ENCODE data around the gene BICC1.

The BICC1 gene

DNA sequence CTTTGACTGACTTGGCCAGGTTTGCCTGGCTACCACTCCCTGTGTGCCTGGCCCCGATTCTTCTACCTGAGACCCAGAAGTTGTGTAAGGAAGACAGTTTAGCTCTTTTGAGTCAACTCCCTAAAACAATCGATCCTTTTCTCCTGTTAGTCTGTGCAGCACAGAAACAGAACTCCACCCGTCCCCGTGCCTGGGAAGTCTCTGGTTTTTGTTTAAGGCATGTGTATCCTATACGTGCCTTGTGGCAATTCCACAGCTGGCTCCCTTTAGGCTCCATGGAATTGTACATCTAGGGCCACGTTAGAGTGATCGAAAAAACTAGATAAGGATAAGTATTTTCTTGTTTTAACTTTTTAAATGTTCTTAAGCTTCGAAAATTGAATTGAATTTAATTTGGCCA, 131.6 kb downstream of the BICC1 start:
- DNase-seq (ENCODE audit: extremely low read depth in 1 of 2, low read depth in 1 of 2) = no peak

DNA sequence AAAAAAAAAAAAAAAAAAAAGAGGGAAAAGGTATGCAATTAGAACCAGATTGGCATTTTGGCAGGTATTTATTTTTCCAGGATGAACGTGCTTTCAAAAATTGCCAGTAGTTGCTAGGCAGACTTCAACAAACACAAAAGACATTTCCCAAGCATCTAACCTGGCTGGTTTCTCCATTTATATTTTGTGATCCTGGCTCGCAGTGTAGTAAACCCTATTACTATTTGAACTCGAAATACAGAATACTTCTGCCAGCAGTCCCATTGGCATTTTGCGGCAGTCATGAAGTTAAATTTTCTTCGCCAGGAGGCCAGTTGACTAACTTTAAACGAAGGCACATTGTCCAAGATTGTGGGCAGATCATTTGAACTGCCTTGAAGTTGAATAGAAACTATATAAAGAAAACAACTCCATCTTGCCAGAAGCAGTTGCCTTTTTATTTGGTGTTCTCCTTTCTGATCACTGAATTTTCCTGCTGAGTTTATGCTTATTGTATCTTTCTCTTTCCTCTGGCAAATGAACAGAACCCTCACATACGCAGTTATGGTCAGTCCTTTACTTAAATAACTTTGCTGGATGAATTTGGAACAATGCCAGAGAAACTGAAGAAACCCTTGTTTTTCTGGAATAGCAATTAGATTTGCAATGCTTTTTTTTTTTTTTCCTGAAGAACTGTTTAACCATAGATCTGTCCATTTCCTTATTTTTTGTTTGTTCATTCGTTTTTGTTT, 132.9 kb downstream of the BICC1 start:
- no peak for DNase-seq (ENCODE audit: extremely low read depth in 1 of 2, low read depth in 1 of 2)

DNA sequence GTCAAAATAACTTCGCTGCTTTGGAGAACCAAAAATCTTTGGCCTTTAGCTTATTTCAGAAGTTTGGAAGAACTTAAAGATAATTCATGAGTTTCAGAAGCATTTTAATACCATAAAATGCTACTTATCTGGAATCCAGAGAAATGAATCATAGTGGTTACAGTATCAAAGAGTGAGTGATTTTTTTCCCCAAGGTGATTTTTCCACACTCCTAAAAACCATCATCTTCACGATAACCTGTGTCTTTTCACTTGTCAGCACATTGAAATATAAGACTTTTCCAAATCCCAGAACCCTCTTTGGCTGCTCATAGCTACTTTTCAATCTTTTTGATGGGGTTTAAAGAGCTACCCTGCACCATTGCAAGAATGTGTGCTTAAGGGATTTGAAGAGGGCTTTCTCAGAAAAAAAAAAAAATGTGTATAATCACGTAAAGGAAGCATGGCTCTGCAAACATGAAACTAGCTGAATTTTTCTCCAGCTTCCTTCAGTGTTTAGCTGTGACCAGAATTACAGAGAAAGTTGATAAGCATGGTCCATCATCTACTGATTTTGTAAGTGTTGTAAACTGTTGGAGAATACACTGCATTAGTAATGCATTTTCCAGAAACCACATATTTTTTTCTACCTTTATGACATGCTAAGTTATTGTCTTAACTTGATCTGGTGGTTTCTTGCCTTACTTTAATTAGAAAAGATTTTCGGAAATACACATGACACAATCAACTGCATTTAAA, 134.9 kb downstream of the BICC1 start:
- DNase-seq (ENCODE audit: extremely low read depth in 1 of 2, low read depth in 1 of 2) = no peak

DNA sequence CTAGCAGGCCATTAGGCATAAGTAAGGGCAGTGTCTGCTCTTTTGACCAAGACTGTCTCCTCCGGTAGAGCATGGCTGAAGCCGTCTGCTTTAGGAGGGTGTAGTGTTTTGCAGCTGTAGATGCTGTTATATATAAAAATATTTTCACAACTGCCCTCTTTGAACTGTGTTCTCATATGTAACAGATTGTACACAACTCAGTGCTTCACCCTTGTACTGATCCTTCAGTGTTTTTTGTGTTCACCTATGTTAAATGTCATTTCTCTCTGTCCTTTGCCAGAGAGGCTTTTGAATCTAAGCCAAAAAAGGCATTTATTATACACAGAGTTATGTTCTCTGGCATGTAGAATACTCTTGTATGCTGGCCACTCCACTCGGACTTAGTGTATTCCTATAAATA, 135.5 kb downstream of the BICC1 start:
- no peak for DNase-seq (ENCODE audit: extremely low read depth in 1 of 2, low read depth in 1 of 2)

DNA sequence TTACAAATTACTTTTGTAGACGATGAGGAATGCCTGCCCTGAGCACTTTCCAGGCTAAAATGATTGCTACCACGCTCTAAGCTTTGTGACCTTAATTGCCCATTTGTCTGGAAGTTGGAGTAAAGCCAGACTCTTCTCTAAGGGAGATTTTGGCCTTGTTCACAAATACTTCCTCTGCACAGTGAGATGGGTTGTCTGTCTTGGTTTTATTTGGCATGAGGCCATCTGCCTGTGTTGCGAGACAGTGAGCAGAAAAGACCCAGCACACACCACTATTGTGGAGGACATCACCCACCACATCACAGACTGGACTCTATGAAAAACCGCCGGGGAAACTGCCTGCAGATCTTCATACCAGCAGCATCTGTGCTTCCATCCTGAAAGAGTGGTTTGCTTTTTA, 138.4 kb downstream of the BICC1 start:
- no peak for DNase-seq (ENCODE audit: extremely low read depth in 1 of 2, low read depth in 1 of 2)

DNA sequence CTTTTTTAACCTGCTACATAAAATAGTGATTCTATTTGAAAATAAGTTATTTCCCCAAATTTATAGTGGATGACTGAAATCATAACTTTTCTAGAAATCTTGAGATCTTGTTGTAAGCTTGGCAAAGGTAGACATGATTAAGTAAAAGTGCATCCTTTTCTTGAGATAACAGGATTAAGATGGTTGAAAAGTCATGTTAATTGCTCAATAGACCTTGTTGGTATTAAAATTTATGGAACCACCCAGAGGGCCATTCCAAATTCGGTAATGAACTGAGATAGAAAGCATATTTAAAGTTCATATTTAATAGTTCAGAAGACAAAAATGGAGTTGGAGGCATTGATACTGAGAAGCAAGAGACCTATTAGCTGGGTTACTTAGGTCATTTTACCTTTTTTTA, 139.1 kb downstream of the BICC1 start:
- DNase-seq (ENCODE audit: extremely low read depth in 1 of 2, low read depth in 1 of 2) = no peak

DNA sequence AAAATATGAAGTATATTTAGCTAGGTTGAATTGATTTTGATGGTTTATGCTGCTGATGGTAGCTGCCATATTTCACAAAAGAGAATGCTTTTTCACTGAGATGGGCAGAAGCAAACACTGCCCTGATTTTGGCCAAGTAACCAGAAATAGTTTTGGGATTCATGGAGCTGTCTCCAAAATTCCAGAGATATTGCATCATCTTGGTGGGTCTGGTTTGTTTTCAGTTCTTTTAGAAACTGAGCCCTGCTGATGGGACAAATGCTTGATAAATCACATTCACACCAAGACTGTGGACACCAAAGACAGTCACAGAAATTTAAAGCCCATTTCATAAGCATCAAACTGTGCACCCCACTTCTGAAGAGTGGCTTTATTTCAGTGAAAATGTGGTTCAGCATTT, 140.5 kb downstream of the BICC1 start:
- no peak for DNase-seq (ENCODE audit: extremely low read depth in 1 of 2, low read depth in 1 of 2)

DNA sequence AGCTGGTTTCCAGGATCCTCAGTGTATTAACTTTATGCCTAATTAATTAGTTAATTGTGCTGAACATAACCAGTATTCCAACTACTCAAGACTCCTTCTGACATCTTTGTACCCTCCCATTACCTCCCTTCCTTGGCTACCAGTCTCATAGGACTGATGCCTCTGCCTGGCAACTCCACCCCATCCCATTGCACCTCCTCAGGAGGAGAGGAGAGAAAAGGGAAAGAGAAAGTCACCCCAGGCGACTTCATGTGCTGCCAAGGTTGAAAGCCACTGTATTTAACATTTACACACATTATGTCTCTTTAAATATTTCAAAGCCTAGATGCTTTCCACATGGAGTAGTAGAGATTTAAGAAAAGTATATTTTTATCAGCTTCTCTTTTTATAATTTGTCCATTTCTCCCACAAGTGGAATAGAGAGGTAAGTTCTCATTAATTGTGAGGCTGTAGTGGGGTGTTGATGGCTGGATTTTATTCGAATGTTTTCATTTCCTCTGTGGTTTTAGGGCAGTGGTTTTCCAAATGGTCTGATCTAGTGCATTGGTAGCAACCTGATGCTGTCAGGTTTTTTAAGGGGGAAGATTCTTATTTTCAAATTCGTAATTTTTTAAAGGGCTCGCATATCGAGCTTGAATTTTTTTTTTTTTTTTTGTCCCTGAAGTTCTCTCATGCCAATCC, 148.0 kb downstream of the BICC1 start:
- no peak for DNase-seq (ENCODE audit: extremely low read depth in 1 of 2, low read depth in 1 of 2)

DNA sequence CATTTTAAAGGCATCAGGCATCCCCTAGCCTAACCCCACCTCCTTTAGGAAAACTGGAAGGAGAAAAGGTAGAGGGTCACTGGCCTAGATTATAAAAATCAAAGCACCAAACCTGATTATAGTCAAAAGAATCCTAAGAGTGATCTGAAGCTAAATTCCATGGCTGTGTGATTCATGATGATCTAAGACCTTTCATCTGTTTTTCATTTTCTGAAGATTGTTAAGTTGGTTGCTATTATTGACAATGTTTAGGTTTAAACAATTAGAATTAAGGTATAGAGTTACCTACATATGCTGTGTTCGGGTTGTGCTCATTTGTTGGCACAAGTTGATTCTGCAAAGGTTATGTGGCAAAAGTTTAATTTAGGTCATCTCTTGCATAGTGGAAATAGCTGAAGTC, 148.7 kb downstream of the BICC1 start:
- DNase-seq (ENCODE audit: extremely low read depth in 1 of 2, low read depth in 1 of 2) = no peak

DNA sequence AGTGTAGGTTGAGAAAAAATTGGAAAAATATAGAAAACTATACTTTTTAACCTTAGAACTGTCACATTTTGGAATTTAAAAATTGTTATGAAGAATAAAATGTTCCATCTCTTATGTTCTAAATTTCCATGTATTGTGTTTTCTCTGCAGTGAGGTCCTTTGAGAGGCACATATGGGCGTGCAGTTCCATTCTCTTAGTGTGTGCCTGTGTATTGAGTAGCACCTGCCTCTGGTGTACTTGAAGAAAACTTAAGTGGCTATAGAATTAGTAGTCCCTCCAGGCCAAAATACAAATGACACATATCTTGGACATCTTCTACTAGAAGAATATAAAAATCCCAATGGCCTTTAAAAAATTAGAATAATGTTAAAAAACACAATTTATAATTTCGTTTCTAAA, 149.2 kb downstream of the BICC1 start:
- no peak for DNase-seq (ENCODE audit: extremely low read depth in 1 of 2, low read depth in 1 of 2)

DNA sequence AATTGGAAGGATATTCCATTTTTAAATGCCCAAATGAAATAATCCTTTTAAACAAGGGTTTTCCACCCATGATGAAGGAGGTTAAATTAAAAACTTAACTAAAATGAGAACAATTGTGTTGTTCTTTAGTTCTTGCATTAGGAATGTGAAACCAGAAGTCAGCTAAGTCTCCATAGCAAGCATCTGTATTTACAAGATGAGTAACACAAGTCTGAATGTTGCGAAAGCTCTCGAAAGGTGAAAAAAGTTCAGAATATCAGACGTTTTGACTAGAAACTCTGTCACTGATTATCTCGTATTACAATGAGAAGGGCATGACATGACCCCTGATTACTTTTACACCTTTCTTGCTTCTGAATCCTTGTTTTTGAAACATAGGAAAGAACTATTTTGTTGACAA, 149.6 kb downstream of the BICC1 start:
- no peak for DNase-seq (ENCODE audit: extremely low read depth in 1 of 2, low read depth in 1 of 2)

DNA sequence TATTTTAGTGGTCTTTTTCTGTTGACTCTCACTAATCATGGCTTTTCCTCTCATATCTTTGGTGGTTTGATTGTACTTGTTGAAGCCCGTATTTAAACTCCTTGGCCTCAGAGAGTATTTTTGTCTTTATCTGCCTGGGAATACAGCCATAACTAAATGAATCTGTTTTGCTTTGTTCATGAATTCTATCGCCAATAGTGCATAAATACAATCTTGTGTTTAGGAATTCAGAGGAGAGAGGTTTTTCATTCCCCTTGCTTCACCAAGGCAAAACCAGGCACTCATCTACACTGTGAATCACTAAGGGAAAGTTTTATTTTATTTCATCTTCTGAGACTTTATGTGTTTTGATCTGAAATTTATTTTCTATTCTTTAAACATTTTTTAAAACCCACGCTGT, 152.7 kb downstream of the BICC1 start:
- no peak for DNase-seq (ENCODE audit: extremely low read depth in 1 of 2, low read depth in 1 of 2)

DNA sequence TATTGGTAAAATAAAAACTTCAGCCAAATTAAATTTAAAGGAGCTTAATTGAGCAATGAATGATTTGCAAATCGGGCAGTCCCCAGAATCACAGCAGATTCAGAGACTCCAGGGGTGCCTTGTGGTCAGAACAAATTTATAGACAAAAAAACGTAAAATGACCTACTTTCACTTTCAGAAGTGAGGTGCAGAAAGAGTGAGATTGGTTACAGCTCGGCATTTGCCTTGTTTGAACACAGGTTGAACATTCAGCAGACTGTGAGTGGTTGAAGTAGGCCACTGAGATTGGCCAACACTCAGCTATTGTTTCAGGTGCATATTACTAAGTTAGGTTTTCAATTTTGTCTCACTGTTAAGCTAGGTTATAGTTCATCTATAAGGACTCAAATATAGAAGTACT, 153.4 kb downstream of the BICC1 start:
- DNase-seq (ENCODE audit: extremely low read depth in 1 of 2, low read depth in 1 of 2) = no peak

DNA sequence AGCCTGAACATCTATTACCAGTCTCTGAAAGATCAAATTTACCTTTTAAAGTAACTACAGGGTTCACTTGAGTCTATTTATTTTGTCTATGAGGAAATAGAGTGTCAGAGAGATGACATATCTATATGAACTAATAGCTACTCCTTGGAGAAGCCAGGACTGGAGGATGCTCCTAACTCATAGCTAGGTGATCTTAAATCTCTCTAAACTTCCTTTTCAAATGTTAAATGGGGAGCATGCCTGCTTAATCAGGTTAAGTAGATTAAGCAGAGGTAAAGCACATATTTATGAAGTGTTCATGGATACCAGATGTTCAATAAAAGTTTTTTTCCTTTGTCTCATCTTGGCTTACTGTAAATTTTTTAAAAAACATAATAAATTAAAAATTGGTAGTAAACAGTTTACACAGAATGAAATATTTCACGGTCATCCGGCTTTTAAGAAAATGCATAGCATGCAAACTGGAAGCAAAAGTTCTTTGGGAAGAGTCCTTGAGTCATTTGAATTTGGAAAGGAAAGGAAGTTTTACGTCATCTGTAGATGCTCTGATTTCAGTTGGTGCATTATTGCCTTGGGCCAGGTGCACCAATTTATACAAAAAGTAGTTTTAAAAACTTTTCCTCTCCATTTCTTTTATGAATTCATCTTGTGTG, 155.1 kb downstream of the BICC1 start:
- DNase-seq (ENCODE audit: extremely low read depth in 1 of 2, low read depth in 1 of 2) = no peak

DNA sequence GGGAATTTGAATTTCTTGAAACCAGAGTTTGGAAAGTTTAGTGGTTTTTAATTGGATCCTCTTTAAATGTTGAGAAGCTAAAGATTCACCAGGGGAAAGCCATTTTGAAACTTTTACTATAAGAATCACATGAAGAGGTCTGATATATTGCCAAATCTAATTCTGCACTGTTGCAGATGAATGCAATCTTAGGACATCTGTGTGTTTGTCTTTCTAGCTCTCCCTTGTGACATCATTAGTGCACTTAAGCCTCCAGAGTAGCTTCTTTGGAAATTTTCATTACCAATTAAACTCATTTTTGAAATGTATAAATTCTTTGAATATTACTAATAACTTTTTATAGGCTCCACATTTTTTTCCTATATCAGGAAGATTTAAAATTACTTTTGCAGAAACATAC, 160.2 kb downstream of the BICC1 start:
- no peak for DNase-seq (ENCODE audit: extremely low read depth in 1 of 2, low read depth in 1 of 2)

DNA sequence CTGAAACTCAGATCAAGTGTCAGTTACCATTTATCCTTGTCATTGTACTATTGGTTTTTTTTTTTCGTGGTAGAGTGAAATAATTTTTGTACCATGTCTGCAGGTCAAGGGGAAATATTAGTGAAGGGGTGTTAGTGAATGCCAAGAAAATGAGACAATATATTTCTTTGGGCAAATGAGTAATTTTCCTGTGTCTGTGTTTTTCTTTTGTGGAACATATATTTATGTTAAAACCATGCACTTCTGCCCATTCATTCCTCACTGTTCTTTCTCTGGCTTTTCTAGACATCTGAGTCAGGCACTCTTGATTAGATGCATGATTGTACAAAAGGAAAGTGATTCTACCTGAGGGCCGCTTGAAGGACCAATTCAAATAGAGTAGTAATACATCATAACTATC, 161.6 kb downstream of the BICC1 start:
- DNase-seq (ENCODE audit: extremely low read depth in 1 of 2, low read depth in 1 of 2) = no peak

DNA sequence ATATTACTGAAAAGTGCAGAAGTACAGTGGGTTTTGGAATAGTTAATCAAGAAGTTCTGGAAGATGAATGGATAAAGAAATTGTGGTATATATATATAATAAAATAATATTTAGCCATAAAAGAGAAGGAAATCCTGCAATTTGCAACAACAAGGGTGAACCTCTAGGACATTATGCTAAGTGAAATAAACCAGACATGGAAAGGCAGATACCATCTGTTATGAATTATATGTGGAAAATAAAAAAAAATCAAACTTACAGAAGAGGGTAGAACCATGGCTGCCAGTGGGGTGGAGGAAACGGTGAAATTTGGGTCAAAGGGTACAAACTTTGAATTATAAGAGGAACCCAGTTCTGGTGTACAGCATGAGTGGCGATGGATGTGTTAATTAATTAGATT, 162.6 kb downstream of the BICC1 start:
- no peak for DNase-seq (ENCODE audit: extremely low read depth in 1 of 2, low read depth in 1 of 2)

DNA sequence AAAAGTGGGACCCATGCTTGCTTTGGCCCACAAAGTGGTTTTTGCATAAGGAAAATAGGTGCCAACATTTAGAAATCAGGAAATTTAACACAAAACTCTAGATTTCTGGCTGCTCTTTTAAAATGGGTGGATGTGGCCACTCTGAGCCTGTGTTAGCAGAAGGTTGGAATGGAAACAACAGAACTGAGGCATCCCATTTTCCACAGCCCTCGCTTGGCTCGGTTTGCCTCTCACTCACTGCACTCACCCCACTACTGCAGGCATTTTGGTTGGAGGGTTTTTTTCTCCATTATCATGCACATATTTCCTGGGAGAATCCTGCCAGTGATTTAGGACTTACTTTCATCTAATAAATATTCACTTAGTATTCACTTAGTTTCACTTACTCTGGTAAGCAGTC, 178.9 kb downstream of the BICC1 start:
- DNase-seq (ENCODE audit: extremely low read depth in 1 of 2, low read depth in 1 of 2) = no peak

DNA sequence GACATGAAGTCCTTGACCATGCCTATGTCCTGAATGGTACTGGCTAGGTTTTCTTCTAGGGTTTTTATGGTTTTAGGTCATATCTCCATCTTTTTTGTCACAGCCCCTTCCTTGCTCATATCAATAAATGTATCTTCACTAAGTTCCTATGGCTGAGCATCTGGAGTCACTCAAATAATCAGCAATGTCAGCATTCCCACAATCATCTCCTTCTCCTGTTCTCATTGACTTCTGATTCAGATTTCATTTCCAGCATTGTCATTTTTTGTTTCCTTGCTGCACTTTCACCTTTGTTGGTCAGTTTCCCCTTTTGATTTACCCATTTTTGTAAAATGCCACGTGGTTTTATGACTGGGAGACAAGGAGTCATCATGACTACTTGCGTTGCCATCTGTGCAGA, 181.2 kb downstream of the BICC1 start:
- no peak for DNase-seq (ENCODE audit: extremely low read depth in 1 of 2, low read depth in 1 of 2)

DNA sequence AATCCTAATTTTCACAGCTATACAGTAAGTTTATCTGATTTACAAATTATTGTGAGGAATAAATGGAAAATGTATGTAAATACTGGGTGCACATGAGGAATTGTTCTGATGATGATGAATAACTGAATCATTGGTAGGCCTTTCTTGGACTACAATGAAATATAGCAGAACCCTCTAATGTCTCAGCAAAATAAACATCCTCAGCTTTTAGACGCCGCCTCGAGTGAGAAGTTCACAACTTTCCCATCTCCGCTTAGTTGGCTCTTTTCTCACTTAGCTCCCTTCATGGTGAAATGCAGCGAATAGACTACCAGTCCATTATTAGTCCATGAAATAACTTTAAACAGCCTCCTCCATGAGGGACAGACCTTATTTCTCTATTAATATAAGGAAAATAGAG, 182.3 kb downstream of the BICC1 start:
- DNase-seq (ENCODE audit: extremely low read depth in 1 of 2, low read depth in 1 of 2) = no peak

DNA sequence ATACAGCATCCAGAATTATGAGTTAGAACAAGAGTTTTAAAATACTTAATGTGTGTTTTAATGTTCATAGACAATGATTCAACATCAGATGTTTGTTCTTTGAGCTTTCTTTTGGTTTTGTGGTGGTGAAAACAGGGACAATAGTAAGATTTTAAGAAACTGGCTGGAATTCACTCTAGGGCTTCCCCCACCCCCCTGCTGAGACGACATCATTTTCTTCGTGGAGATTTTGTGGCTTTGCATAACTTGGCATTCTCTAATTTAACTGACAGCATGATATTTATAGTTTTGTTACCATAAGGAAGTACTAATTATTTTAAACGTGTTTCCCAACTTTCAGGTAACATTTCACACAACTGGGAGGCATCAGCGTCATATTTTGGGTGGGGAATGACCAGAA, 184.1 kb downstream of the BICC1 start:
- no peak for DNase-seq (ENCODE audit: extremely low read depth in 1 of 2, low read depth in 1 of 2)

DNA sequence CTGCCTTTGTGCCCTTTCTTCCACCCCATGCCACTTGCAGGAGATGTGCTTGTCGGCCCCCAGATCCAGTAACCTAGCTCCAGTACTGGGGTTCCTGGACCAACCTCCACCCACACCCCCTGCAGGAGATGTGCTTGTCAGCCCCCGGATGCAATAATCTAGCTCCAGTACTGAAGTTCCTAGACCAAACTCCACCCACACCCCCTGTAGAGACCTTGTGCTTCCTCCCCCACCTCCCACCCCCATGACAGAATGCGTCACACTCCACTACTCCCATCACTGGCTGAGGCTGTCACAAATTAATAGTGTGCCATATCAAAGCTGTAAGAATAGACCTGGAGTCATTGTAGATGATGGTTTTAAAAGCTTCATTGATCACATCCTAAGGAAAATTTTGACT, 185.0 kb downstream of the BICC1 start:
- no peak for DNase-seq (ENCODE audit: extremely low read depth in 1 of 2, low read depth in 1 of 2)

Measured in stimulated activated CD8-positive, alpha-beta memory T cell treated with anti-CD3 and anti-CD28 coated beads, Interleukin-7, amount 100 ng/mL, for 48 hours (primary cell).